Effector memory CD8-positive, alpha-beta T cell (primary cell): ENCODE measurements around the gene C1QBP.
A peak's percentile ranks its signal among the peaks of the same experiment; 100 is the strongest.

Experiments used
- ATAC-seq: fragments of 150-1000 bp; cut with Tn5 transposase; replicated peaks from 2 replicates; pipeline ENCODE4 v1.10.0; 2021; ENCODE audit warnings: mild to moderate bottlenecking, moderate library complexity
- DNase-seq, 3 experiments: peaks; one replicate each; pipeline ENCODE4 v3.0.0; 2021
- H3K27ac Mint-ChIP-seq, 2 donors: one replicate each; pipeline ENCODE4 v1.8.0; 2022; ENCODE audit warnings: mild to moderate bottlenecking in 2 of 2, mixed read lengths in 2 of 2, moderate library complexity in 2 of 2
- H3K27me3 Mint-ChIP-seq, 2 donors: one replicate each; pipeline ENCODE4 v1.8.0; 2022; ENCODE audit warnings: mixed read lengths in 2 of 2
- H3K36me3 Mint-ChIP-seq: one replicate; pipeline ENCODE4 v1.8.0; 2022; ENCODE audit warnings: mild to moderate bottlenecking, moderate library complexity, mixed read lengths; ENCODE audit not compliant: insufficient read depth
- H3K4me1 Mint-ChIP-seq, 2 donors: one replicate each; pipeline ENCODE4 v1.8.0; 2022; ENCODE audit warnings: low read depth in 2 of 2, mixed read lengths in 2 of 2
- H3K4me3 Mint-ChIP-seq, 2 donors: one replicate each; pipeline ENCODE4 v1.8.0; 2022; ENCODE audit warnings: mild to moderate bottlenecking in 2 of 2, mixed read lengths in 2 of 2, moderate library complexity in 2 of 2
- H3K9me3 Mint-ChIP-seq, 2 donors: one replicate each; pipeline ENCODE4 v1.8.0; 2022; ENCODE audit warnings: mixed read lengths in 2 of 2
- total RNA-seq, 9 experiments: gene quantifications; one replicate each; lab custom pipeline; 2026; lab: John Stamatoyannopoulos, UW

The C1QBP gene, protein sequence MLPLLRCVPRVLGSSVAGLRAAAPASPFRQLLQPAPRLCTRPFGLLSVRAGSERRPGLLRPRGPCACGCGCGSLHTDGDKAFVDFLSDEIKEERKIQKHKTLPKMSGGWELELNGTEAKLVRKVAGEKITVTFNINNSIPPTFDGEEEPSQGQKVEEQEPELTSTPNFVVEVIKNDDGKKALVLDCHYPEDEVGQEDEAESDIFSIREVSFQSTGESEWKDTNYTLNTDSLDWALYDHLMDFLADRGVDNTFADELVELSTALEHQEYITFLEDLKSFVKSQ
- total RNA-seq: 38.0 to 389 (median 84.2) reads per million in 9 experiments

DNA sequence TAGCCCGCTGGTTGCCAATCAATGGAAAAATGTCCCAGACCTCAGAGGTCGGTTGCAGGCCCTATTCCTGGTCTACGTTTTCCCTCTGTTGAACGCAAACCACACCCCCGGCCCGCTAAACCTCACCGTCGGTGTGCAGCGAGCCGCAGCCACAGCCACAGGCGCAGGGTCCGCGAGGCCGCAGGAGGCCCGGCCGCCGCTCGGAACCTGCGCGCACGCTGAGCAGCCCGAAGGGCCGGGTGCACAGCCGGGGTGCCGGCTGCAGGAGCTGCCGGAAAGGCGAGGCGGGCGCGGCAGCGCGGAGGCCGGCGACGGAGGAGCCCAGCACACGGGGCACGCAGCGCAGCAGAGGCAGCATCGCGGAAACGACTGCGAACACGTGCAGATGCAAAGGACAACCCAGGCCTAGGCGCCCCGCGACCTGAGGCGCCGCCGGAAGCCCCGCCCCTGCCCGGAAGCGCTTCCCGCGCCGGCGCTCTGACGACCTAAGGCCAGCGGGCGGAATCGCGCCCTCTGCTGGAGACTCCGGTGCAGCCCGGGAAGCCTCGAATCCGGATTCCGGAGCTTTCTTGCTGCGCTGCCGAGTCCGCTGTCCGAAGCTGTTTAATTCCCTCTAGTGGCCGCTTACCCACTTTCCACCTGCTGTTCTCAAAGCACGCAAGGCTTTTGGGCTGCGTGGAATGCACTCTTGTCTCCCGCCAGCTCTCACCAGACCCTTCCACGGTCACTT is at the start of gene C1QBP:
Gene C1QBP, minus strand, starts transcription at position 440 of the 730 bp plus-strand sequence. Its CDS starts 82 bp downstream, at position 358.
- peak; percentile 93 to 95 (median 95) for DNase-seq
- Mint-ChIP-seq H3K27ac (peak within 1 kb of the TSS; percentile 89 to 93), H3K9me3 (no peaks in the 10 kb centered on the region), H3K27me3 (no peaks in the 10 kb centered on the region), H3K4me1 (peaks cover 17 to 19% of the 10 kb centered on the region in 2 donors), H3K36me3 (peaks cover 40% of the 10 kb centered on the region), H3K4me3 (peak within 1 kb of the TSS; percentile 80 to 84)
- peak; percentile 84 for ATAC-seq

DNA sequence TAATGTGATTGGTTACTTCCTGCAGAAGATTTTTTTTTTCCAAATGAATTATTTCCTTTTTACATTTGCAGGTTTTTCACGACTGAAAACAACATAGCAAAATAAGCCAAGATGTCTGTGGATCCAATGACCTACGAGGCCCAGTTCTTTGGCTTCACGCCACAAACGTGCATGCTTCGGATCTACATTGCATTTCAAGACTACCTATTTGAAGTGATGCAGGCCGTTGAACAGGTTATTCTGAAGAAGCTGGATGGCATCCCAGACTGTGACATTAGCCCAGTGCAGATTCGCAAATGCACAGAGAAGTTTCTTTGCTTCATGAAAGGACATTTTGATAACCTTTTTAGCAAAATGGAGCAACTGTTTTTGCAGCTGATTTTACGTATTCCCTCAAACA is 49.8 kb upstream of the C1QBP start:
- Mint-ChIP-seq H3K36me3 (peaks cover 48% of the 10 kb centered on the region), H3K9me3 (no peaks in the 10 kb centered on the region), H3K4me1 (peaks cover 22 to 25% of the 10 kb centered on the region in 2 donors), H3K27ac (peak overlapping the region in 1 of 2 donors; percentile 14), H3K27me3 (no peaks in the 10 kb centered on the region), H3K4me3 (no peak overlapping the region)
- no peak for ATAC-seq
- no peak for DNase-seq

DNA sequence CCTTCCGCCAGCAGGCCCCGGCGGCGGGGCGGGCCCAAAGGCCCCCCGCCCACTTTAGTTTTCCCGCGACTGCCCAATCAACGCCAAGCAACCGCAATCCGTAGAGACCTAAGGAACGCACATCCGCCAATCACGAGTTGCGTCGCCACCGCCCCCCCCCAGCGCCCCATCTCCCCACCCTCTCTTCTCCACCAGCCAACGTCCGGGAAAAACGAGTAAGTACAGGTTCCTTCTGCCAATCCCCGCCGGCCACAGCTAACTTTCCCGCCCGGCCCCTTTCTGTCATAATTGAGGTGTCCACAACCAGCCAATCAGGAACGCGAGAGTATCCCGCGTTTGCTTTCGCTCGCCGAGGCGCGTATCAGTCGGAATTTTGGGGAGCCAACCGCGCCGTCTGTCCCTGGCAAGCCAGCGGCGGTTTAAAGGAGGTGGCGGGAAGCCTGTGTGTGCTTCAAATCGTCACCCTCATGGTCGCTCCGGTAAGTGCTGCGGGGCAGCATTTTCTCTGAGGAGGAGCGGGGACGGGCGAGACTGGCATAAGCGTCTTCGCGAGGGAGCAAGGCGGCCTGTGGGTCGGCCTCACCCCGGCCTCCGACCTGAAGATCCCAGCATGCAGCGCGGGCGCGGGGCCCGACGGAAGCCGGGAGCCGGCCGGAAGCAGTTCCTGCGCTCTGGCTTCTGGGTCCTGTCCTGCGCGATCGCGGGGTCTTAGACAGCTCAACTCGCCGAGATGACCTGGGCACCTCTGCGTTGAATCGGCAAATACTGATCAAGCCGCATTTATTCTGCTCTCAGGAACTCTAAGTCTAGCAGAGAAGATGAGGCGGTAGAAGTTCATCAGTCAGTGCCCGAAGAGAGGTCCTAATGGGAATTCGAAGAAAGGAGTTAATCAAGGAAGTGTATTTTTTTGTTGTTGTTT is 47.5 kb upstream of the C1QBP start, which contains the start of gene MIS12:
Gene MIS12, plus strand, starts transcription at position 361 of the 919 bp plus-strand sequence. CDS start 2,297 bp downstream, outside the sequence.
- H3K4me1 Mint-ChIP-seq: peaks cover 23 to 29% of the 10 kb centered on the region in 2 donors
- peak; percentile 85 for ATAC-seq
- H3K27ac Mint-ChIP-seq: peak within 1 kb of the TSS; percentile 97 to 99
- peaks cover 71% of the 10 kb centered on the region for H3K36me3 Mint-ChIP-seq
- H3K4me3 Mint-ChIP-seq: peak within 1 kb of the TSS; percentile 95 to 96
- peak; percentile 93 to 97 (median 94) for DNase-seq
- H3K9me3 Mint-ChIP-seq: no peaks in the 10 kb centered on the region
- no peaks in the 10 kb centered on the region for H3K27me3 Mint-ChIP-seq

DNA sequence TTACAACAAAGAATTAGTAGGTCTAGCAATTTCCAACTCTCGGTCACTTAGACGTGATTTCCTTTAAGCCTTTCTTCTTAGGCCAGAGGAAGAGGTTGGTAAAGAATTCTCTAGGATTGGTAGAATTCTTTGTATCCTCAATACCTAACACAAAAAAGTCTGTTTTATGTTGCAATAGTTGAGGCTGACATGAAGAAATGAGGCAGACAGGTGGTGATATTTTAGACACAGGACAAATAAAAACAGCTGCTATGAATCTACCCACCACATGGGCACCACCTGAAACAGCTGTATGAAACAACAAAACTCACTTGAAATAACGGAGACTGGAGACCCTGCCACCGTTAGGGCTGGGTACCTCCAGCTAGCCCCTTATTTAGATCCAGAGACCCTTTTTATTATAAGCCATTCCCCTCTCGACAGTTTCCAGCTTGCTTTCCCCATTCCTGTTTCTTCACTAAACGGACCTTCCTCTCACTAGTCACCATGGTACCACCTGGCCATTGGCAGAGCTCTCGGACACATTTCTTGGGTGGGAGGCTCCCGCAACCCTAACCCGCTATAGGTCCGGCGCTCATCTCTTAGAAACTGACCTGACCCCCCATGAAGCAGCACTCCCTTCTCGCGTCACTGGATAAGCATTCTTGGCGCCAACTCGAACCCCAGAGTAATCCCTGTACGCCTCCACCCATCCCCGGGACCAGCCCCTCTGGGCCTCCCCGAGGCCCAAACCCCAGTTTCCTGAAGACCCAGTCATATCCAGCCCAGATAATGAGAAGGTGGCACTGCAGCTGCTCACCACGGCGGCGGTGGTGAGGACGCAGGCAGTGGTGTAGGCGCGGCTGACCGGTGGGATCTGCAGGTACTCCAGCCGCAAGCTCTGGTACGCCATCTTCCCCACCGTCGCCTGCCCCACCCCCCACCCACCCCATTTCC is 46.6 kb upstream of the C1QBP start, which contains the start of gene DERL2:
Gene DERL2, minus strand, starts transcription at position 909 of the 936 bp plus-strand sequence. Its CDS starts 17 bp downstream, at position 892.
- H3K27me3 Mint-ChIP-seq: no peaks in the 10 kb centered on the region
- ATAC-seq (peak; percentile 3), DNase-seq (peak in 1 of 3 experiments; percentile 5)
- no peaks in the 10 kb centered on the region for H3K9me3 Mint-ChIP-seq
- peak within 1 kb of the TSS; percentile 97 to 99 for H3K27ac Mint-ChIP-seq
- peaks cover 26 to 32% of the 10 kb centered on the region in 2 donors for H3K4me1 Mint-ChIP-seq
- H3K4me3 Mint-ChIP-seq: peak within 1 kb of the TSS; percentile 95 to 96
- peaks cover 73% of the 10 kb centered on the region for H3K36me3 Mint-ChIP-seq

DNA sequence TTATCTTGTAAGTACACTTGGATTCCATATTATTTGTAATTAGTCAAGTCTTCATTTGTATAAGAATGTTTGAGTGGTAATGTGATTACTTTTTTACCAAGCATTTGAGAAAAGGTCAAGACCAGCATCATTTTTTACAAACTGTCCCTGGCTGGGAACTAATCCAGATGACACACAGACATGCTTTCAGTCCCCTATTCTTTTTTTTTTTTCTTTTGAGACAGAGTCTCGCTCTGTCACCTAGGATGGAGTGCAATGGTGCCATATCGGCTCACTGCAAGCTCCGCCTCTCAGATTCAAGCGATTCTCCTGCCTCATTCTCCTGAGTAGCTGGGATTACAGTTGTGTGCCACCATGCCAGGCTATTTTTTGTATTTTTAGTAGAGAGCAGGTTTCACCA is 42.5 kb upstream of the C1QBP start:
- peak overlapping the region; percentile 19 to 44 for H3K27ac Mint-ChIP-seq
- no peak overlapping the region for H3K4me3 Mint-ChIP-seq
- H3K4me1 Mint-ChIP-seq: peaks cover 21 to 31% of the 10 kb centered on the region in 2 donors
- peaks cover 92% of the 10 kb centered on the region for H3K36me3 Mint-ChIP-seq
- no peaks in the 10 kb centered on the region for H3K27me3 Mint-ChIP-seq
- no peak for ATAC-seq
- no peaks in the 10 kb centered on the region for H3K9me3 Mint-ChIP-seq
- no peak for DNase-seq

DNA sequence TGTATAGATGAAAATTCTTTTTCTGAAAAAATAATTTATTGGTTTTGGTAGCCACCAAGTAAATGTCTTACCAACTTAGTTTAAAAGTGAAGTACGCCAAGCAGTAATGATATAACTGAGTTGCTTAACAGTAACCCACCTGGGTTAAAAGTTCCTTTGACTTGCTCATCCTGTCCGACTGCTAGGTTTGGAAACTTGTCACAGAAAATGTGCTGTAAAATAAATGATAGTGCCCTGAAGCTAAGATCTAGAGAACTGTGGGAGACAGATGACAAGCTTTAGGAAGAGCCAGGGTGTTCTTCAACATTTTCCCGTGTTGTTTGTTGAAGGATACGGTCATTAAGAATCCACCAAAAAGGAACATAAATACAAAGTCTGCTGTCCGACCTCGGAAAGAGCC is 42.0 kb upstream of the C1QBP start:
- Mint-ChIP-seq H3K4me1 (peaks cover 21 to 31% of the 10 kb centered on the region in 2 donors), H3K27ac (no peak overlapping the region), H3K36me3 (peaks cover 92% of the 10 kb centered on the region), H3K4me3 (no peak overlapping the region), H3K27me3 (no peaks in the 10 kb centered on the region), H3K9me3 (no peaks in the 10 kb centered on the region)
- ATAC-seq (no peak), DNase-seq (no peak)

DNA sequence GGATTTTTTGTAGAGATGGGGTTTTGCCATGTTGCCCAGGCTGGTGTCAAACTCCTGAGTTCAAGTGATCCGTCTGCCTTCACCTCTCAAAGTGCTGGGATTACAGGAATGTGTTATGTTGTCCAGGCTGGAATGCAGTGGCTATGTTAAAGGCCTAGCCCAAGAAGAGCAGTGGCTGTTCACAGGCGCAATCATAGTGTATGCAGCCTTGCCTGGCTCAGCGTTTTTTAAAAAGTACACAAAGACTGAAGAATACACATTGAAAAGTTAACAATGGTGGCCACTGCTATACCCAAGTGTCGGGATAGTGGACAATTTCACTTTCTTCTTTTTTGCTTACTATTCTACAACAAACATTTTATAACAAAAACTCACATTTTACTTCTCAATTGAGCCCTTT is 40.0 kb upstream of the C1QBP start:
- Mint-ChIP-seq H3K4me1 (peaks cover 16% of the 10 kb centered on the region in 2 donors), H3K36me3 (peaks cover 99% of the 10 kb centered on the region), H3K27ac (no peak overlapping the region), H3K9me3 (no peaks in the 10 kb centered on the region), H3K4me3 (no peak overlapping the region), H3K27me3 (no peaks in the 10 kb centered on the region)
- DNase-seq: no peak
- ATAC-seq: no peak

DNA sequence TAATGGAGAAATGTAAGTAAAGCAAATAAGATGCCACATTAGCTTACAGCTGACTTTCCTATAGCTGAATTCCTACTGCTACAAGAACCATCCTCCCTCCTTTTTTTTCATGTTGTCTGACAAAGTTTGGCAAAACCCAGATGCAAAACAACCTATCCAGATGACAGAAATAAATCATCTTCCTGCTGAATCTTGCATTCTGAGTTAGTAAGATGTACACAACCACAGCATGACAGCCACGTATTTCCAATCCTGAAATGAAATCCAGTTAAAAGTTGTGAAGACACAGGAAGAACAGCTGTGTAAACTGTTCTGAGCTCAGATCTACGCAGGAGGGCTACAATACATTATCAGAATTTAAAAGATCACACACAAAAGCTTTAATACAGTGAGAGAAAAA is 35.0 kb upstream of the C1QBP start:
- Mint-ChIP-seq H3K4me3 (no peak overlapping the region), H3K27ac (no peak overlapping the region), H3K27me3 (no peaks in the 10 kb centered on the region), H3K9me3 (no peaks in the 10 kb centered on the region), H3K36me3 (peaks cover 57% of the 10 kb centered on the region), H3K4me1 (peaks cover 4 to 8% of the 10 kb centered on the region in 2 donors)
- DNase-seq: no peak
- no peak for ATAC-seq

DNA sequence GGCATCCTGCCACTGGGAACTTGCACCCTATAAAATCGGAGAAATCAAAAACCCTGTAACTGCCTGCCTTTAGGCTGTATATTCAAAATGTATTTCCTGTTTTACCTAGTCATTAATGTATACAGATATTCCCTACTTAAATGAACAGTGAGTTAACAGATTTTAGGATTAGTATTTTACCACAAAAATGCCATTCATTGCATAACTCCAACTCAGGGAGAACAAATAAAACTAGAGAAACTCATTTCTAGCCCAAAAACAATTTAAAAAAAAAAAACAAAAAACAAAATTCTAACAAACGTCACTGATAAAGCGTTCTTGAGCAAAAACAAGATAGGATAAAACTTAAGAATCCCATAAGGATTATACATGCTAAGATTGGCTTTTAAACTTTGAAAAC is 33.6 kb upstream of the C1QBP start:
- ATAC-seq: no peak
- Mint-ChIP-seq H3K9me3 (no peaks in the 10 kb centered on the region), H3K27ac (no peak overlapping the region), H3K36me3 (peaks cover 43% of the 10 kb centered on the region), H3K4me1 (peaks cover 10 to 12% of the 10 kb centered on the region in 2 donors), H3K4me3 (no peak overlapping the region), H3K27me3 (no peaks in the 10 kb centered on the region)
- DNase-seq: no peak

DNA sequence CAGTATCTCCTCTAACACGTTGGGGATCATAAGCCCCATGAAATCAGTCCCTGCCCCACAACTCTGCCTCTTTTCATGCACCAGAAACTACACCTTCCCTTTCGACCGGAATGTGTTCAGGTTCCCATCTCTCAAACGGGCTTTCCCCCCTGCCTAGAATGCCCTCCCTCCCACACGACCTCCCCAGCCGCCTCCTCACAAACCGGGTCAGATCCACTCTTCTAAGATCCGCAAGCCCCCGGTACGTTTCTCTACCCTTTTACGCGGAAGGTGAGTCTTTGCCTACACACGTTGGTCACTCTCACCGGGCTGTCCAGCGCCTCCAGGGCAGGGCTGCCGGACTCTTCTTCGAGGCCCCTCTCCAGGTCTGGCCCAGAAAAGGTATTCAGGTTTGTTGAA is 29.1 kb upstream of the C1QBP start:
- ATAC-seq (peak; percentile 34), DNase-seq (no peak)
- H3K4me3 Mint-ChIP-seq: peak overlapping the region; percentile 76 to 79
- no peaks in the 10 kb centered on the region for H3K9me3 Mint-ChIP-seq
- H3K27ac Mint-ChIP-seq: peak overlapping the region; percentile 63 to 70
- H3K27me3 Mint-ChIP-seq: no peaks in the 10 kb centered on the region
- H3K4me1 Mint-ChIP-seq: peaks cover 22 to 33% of the 10 kb centered on the region in 2 donors
- peaks cover 3% of the 10 kb centered on the region for H3K36me3 Mint-ChIP-seq

DNA sequence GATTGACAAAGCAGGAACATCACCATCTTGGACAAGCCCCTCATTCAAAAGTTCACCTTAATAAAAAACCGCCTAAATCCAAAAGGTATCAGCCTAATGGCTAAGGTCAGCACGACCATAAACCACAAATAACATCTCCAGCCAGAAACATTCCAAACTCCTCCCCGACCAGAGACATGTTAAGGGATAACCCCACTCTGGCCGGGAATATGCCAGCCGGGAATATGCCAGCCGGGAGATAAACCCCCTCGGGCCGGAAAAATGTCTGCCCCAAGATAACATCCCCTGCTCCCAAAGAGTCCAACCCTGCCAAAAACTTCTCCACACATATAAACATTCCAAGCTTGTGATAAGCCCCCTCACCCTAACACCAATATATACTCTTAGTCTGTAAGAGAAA is 28.5 kb upstream of the C1QBP start:
- H3K27me3 Mint-ChIP-seq: no peaks in the 10 kb centered on the region
- peak overlapping the region; percentile 63 to 70 for H3K27ac Mint-ChIP-seq
- no peak for DNase-seq
- H3K9me3 Mint-ChIP-seq: no peaks in the 10 kb centered on the region
- peak overlapping the region; percentile 76 to 79 for H3K4me3 Mint-ChIP-seq
- peaks cover 6% of the 10 kb centered on the region for H3K36me3 Mint-ChIP-seq
- no peak for ATAC-seq
- H3K4me1 Mint-ChIP-seq: peaks cover 22 to 34% of the 10 kb centered on the region in 2 donors

DNA sequence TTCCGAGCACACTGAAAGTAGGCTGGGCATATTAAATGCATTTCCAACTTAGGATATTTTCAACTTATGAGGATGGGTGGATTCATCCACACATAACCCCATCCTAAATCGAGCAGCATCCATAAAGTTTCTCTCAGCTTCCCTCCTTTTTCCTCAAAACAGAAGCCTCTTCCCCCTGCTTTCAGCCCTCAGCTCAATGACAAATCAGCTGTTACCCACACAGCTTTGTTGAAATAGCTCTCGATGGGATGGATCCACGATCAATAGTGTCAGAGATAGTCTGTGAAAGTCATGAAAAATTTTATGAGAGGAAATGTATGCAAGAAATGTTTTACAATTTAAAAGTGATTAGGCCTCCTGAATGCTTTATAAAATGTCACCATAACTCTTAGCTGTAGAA is 27.3 kb upstream of the C1QBP start:
- ATAC-seq: no peak
- Mint-ChIP-seq H3K4me3 (no peak overlapping the region), H3K27ac (peak overlapping the region in 1 of 2 donors; percentile 63), H3K27me3 (no peaks in the 10 kb centered on the region), H3K36me3 (peaks cover 16% of the 10 kb centered on the region), H3K4me1 (peaks cover 22 to 34% of the 10 kb centered on the region in 2 donors), H3K9me3 (no peaks in the 10 kb centered on the region)
- no peak for DNase-seq
